GM12878 (cell line): ENCODE measurements around the gene ERMARD. TPM values are rescaled to one million over a fixed set of nuclear protein-coding genes. Genes with fewer than 3 reads are reported as not detected.

Experiments
- ATAC-seq: fragments of 200-7000 bp; cut with Tn5 transposase; 3 replicates; pipeline ENCODE4 v1.9.1; 2020; ENCODE audit warnings: mild to moderate bottlenecking, moderate library complexity
- BruUV-seq: library from RNA; stranded (reverse); fragments of 400-500 nt; replicated peaks from 2 replicates; lab custom pipeline; 2021; lab: Mats Ljungman, UMichigan
- CTCF ChIA-PET: fragments of 300-600 bp; sonication (Branson Sonifier 250); formaldehyde crosslinking; extraction: SDS; loops from one replicate; lab custom pipeline; 2021; ENCODE audit warnings: inconsistent platforms; lab: Yijun Ruan, JAX
- POLR2A ChIA-PET: fragments of 350-600 bp; formaldehyde crosslinking; extraction: SDS; loops from one replicate; lab custom pipeline; 2021; ENCODE audit warnings: inconsistent platforms; lab: Charles Lee
- RAD21 ChIA-PET: fragments of 300-600 bp; sonication (Branson Sonifier 250); formaldehyde crosslinking; loops from one replicate; lab custom pipeline; 2023; ENCODE audit warnings: antibody characterized with exemption; ENCODE audit not compliant: unreplicated experiment; lab: Charles Lee
- SMC1A ChIA-PET: fragments of 300-600 bp; sonication (Branson Sonifier 250); formaldehyde crosslinking; loops from one replicate; lab custom pipeline; 2023; ENCODE audit not compliant: unreplicated experiment, uncharacterized antibody; lab: Charles Lee
- DNase-seq: peaks from one replicate; pipeline ENCODE4 v3.0.0-alpha.2; 2011; ENCODE audit warnings: low read depth, low spot score
- FAIRE-seq: peaks from 3 replicates; lab custom pipeline; 2011; peaks lifted over from hg19 to GRCh38; lab: Jason Lieb, UNC
- H2AFZ ChIP-seq: 2 replicates; pipeline ENCODE4 v1.6.0; 2011; ENCODE audit warnings: low read depth, low read length, control low read depth; ENCODE audit not compliant: control insufficient read depth
- H3K27ac ChIP-seq: 2 replicates; pipeline ENCODE4 v1.5.1; 2011; ENCODE audit warnings: control low read depth; ENCODE audit not compliant: control insufficient read depth, insufficient read depth
- H3K27me3 ChIP-seq, 2 experiments: replicated peaks in 1 of 2; 2 replicates each; pipeline versions ENCODE4 v1.6.0 to v1.6.1; 2011; ENCODE audit warnings: low read length in 1 of 2; ENCODE audit not compliant: control insufficient read depth in 2 of 2, insufficient read depth in 2 of 2
- H3K36me3 ChIP-seq, 2 experiments: 2 replicates each; pipeline ENCODE4 v1.5.1; 2011; ENCODE audit warnings: low read length in 1 of 2; ENCODE audit not compliant: control insufficient read depth in 2 of 2, insufficient read depth in 2 of 2
- H3K4me1 ChIP-seq: 2 replicates; pipeline ENCODE4 v1.6.1; 2011; ENCODE audit warnings: mild to moderate bottlenecking, low read length, moderate library complexity, mixed read lengths; ENCODE audit not compliant: control insufficient read depth, insufficient read depth
- H3K4me2 ChIP-seq: 2 replicates; pipeline ENCODE4 v1.6.0; 2011; ENCODE audit warnings: control low read depth; ENCODE audit not compliant: control insufficient read depth, insufficient read depth
- H3K4me3 ChIP-seq: fragments of 200-600 bp; sonication (generic); 2 replicates; pipeline ENCODE4 v1.5.1; 2016
- H3K79me2 ChIP-seq: 2 replicates; pipeline ENCODE4 v1.6.0; 2011; ENCODE audit warnings: low read length; ENCODE audit not compliant: control insufficient read depth, insufficient read depth
- H3K9ac ChIP-seq: 2 replicates; pipeline ENCODE4 v1.8.0; 2011; ENCODE audit warnings: low read length, control low read depth, mixed read lengths; ENCODE audit not compliant: control insufficient read depth, insufficient read depth
- H3K9me3 ChIP-seq: replicated peaks from 3 replicates; pipeline ENCODE4 v1.5.1; 2011; ENCODE audit warnings: mild to moderate bottlenecking, low read length; ENCODE audit not compliant: control insufficient read depth, insufficient read depth
- H4K20me1 ChIP-seq: 2 replicates; pipeline ENCODE4 v1.6.0; 2011; ENCODE audit not compliant: control insufficient read depth, insufficient read depth
- CREM ChIP-seq: IDR thresholded peaks from 2 replicates; pipeline ENCODE4 v1.6.1; 2014; ENCODE audit warnings: antibody characterized with exemption, low read depth
- FOXM1 ChIP-seq: IDR thresholded peaks from 2 replicates; pipeline ENCODE4 v1.6.1; 2012; ENCODE audit warnings: low read depth, mild to moderate bottlenecking, inconsistent platforms, low read length, moderate library complexity
- SMAD5 ChIP-seq: IDR thresholded peaks from 2 replicates; pipeline ENCODE4 v1.6.1; 2016; ENCODE audit warnings: antibody characterized with exemption, low read depth
- SREBF2 ChIP-seq: IDR thresholded peaks from 2 replicates; pipeline ENCODE4 v1.6.1; 2012; ENCODE audit warnings: mild to moderate bottlenecking, low read length
- WGBS: methylation state at CpG from one replicate; pipeline ENCODE4 v1.1.6; 2016; ENCODE audit warnings: low lambda C conversion rate; ENCODE audit not compliant: insufficient replicate concordance, insufficient coverage; ENCODE audit errors: missing lambda C conversion rate; 5-methylcytosine and 5-hydroxymethylcytosine counted together
- in situ Hi-C: fragments of 300-500 bp; cut with MboI; formaldehyde crosslinking; loops from 9 replicates; pipeline ENCODE4 v1.14.3; 2018; ENCODE audit warnings: mixed read lengths
- intact Hi-C: fragments of 100-400 bp; cut with micrococcal nuclease; formaldehyde crosslinking; loops from one replicate; pipeline ENCODE4 v1.14.2; 2022; ENCODE audit not compliant: unreplicated experiment
- polyA plus RNA-seq, 11 experiments: library from polyadenylated mRNA; depleted of rRNA in 4 of 11; unstranded in 6 of 11; stranded (reverse) in 5 of 11; fragments of >200 nt; fragmentation: Nextera tagmentation in 4 of 11; fragmentation: Illumina TruSeq in 1 of 11; extraction: Ambion mirVana in 4 of 11; extraction: Trizol in 1 of 11; gene quantifications; 1 replicate in 1 of 11; 2 replicates in 10 of 11; pipeline versions ENCODE4 v1.2.1 to v1.2.3, GENCODE V29; 2011 to 2016; ENCODE audit warnings: inconsistent platforms in 2 of 11, missing spikeins in 2 of 11, low read depth in 1 of 11
- total RNA-seq, 4 experiments: library from RNA; depleted of rRNA in 3 of 4; stranded (reverse); fragments of >200 nt in 3 of 4; fragmentation: Illumina TruSeq in 1 of 4; extraction: Trizol in 1 of 4; gene quantifications; 2 replicates each; pipeline versions ENCODE4 v1.2.1 to v1.2.3, GENCODE V29; 2013 to 2021
- TF ChIP-seq, protein P1 (sequence below): IDR thresholded peaks from 2 replicates; pipeline ENCODE4 v1.6.1; 2012; ENCODE audit warnings: mild to moderate bottlenecking, low read depth, low read length

Gene ERMARD
- total and polyA plus RNA-seq, 10 of the 15 experiments (the other 5 are each of a cell fraction or from before 2014, with no cell fraction given): 24.4 to 63.3 (median 34.1) TPM

GRCh38 chr6:169702840-169703246, 48.6 kb upstream of the ERMARD start:
- TF ChIP-seq CREM (peak; percentile 1; the same call in 1 of the 2 replicates), SMAD5 (0 out of 2 replicates have a peak, but pooled peaks have one; percentile 50), SREBF2 (no peak), FOXM1 (no peak)
- TF ChIP-seq, protein P1, sequence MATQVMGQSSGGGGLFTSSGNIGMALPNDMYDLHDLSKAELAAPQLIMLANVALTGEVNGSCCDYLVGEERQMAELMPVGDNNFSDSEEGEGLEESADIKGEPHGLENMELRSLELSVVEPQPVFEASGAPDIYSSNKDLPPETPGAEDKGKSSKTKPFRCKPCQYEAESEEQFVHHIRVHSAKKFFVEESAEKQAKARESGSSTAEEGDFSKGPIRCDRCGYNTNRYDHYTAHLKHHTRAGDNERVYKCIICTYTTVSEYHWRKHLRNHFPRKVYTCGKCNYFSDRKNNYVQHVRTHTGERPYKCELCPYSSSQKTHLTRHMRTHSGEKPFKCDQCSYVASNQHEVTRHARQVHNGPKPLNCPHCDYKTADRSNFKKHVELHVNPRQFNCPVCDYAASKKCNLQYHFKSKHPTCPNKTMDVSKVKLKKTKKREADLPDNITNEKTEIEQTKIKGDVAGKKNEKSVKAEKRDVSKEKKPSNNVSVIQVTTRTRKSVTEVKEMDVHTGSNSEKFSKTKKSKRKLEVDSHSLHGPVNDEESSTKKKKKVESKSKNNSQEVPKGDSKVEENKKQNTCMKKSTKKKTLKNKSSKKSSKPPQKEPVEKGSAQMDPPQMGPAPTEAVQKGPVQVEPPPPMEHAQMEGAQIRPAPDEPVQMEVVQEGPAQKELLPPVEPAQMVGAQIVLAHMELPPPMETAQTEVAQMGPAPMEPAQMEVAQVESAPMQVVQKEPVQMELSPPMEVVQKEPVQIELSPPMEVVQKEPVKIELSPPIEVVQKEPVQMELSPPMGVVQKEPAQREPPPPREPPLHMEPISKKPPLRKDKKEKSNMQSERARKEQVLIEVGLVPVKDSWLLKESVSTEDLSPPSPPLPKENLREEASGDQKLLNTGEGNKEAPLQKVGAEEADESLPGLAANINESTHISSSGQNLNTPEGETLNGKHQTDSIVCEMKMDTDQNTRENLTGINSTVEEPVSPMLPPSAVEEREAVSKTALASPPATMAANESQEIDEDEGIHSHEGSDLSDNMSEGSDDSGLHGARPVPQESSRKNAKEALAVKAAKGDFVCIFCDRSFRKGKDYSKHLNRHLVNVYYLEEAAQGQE: no peak
- peak overlapping the region; percentile 95 for H2AFZ ChIP-seq
- no peaks in the 10 kb centered on the region for H3K9me3 ChIP-seq
- no peaks in the 10 kb centered on the region for H3K27me3 ChIP-seq
- RAD21 ChIA-PET: interaction anchor here (2.3 kb wide), 1 partner anchor 19 kb away, joined by 9 read pairs; no protein-coding TSS in a partner anchor
- DNase-seq (no peak), FAIRE-seq (peak; percentile 23), ATAC-seq (peak; percentile 42)
- POLR2A ChIA-PET: interaction anchor here (0.7 to 5.3 kb wide), 7 partner anchors 16 to 87 kb away, joined by 3 to 32 read pairs (median 5); partner anchors contain the start of genes DYNLT2, ERMARD and PHF10
- H3K27ac ChIP-seq: peak overlapping the region; percentile 78
- peaks cover 7% of the 10 kb centered on the region for H3K4me1 ChIP-seq
- no peaks in the 10 kb centered on the region for H4K20me1 ChIP-seq
- H3K4me3 ChIP-seq: peak overlapping the region; percentile 99
- SMC1A ChIA-PET: interaction anchor here (1.0 to 5.6 kb wide), 2 partner anchors 15 to 50 kb away, joined by 5 to 39 read pairs; no protein-coding TSS in a partner anchor
- intact Hi-C loops: loop anchor here (1.0 to 5.0 kb wide), 4 partner anchors 19 to 849 kb away; partner anchors contain the start of genes DYNLT2, ERMARD, PSMB1 and TBP
- in situ Hi-C loops: loop anchor here (5.0 kb wide), 1 partner anchor 849 kb away; the partner anchor contains the start of genes PSMB1 and TBP
- WGBS: under 1% methylated on average over 22 of the region's 22 CpGs
- no TSS peak for BruUV-seq
- peak overlapping the region; percentile 90 for H3K4me2 ChIP-seq
- CTCF ChIA-PET: interaction anchor here (1.6 kb wide), 1 partner anchor 17 kb away, joined by 5 read pairs; no protein-coding TSS in a partner anchor
- peak overlapping the region; percentile 61 for H3K9ac ChIP-seq
- H3K79me2 ChIP-seq: peaks cover 46% of the 10 kb centered on the region
- peaks cover 0 to 4% of the 10 kb centered on the region in 2 experiments; a peak in 3 of 4 replicates for H3K36me3 ChIP-seq
